CD14-positive monocyte (primary cell): ENCODE measurements around the gene CNTNAP2. TPM values are rescaled to one million over a fixed set of nuclear protein-coding genes. Genes with fewer than 3 reads are reported as not detected.

Source experiments
- DNase-seq, 3 donors: peaks; one replicate each; pipeline ENCODE4 v3.0.0-alpha.2; 2011 to 2022
- H2AFZ ChIP-seq: 2 replicates; pipeline ENCODE4 v1.6.0; 2012; ENCODE audit warnings: mild to moderate bottlenecking, low read depth, low read length, inconsistent platforms; ENCODE audit not compliant: insufficient read depth, poor library complexity, severe bottlenecking
- H3K27ac ChIP-seq, 2 donors: 1 replicate in 1 of 2; 2 replicates in 1 of 2; pipeline ENCODE4 v1.5.1; 2012 to 2013; ENCODE audit warnings: low read length in 2 of 2, control low read depth in 1 of 2, inconsistent platforms in 1 of 2, low read depth in 1 of 2, mild to moderate bottlenecking in 1 of 2
- H3K27me3 ChIP-seq, 2 donors: one replicate each; pipeline versions ENCODE4 v1.6.0 to v1.6.1; 2011 to 2013; ENCODE audit warnings: low read length in 2 of 2; ENCODE audit not compliant: control insufficient read depth in 2 of 2, insufficient read depth in 2 of 2
- H3K36me3 ChIP-seq, 2 donors: replicated peaks in 1 of 2; 1 replicate in 1 of 2; 2 replicates in 1 of 2; pipeline versions ENCODE4 v1.5.1 to v1.6.1; 2012 to 2013; ENCODE audit warnings: low read length in 2 of 2, control low read depth in 1 of 2, inconsistent platforms in 1 of 2, mild to moderate bottlenecking in 1 of 2; ENCODE audit not compliant: insufficient read depth in 2 of 2, control insufficient read depth in 1 of 2
- H3K4me1 ChIP-seq, 2 donors: 1 replicate in 1 of 2; 2 replicates in 1 of 2; pipeline versions ENCODE4 v1.5.1 to v1.6.1; 2012 to 2013; ENCODE audit warnings: low read length in 2 of 2, control low read depth in 1 of 2, inconsistent platforms in 1 of 2, mild to moderate bottlenecking in 1 of 2, moderate library complexity in 1 of 2; ENCODE audit not compliant: insufficient read depth in 2 of 2, control insufficient read depth in 1 of 2
- H3K4me2 ChIP-seq: replicated peaks from 2 replicates; pipeline ENCODE3; 2012; ENCODE audit warnings: low read length, moderate library complexity, mild to moderate bottlenecking; ENCODE audit not compliant: poor library complexity, severe bottlenecking; ENCODE audit errors: extremely low read depth
- H3K4me3 ChIP-seq, 3 experiments: fragments of 200-600 bp in 1 of 3; sonication (generic) in 1 of 3; replicated peaks in 1 of 3; 1 replicate in 2 of 3; 2 replicates in 1 of 3; pipeline ENCODE4 v1.5.1; 2011 to 2013; ENCODE audit warnings: low read length in 3 of 3, mild to moderate bottlenecking in 3 of 3, control low read depth in 2 of 3, low read depth in 2 of 3, inconsistent platforms in 1 of 3, moderate library complexity in 1 of 3
- H3K79me2 ChIP-seq: 2 replicates; pipeline ENCODE4 v1.6.0; 2012; ENCODE audit warnings: mild to moderate bottlenecking, control low read depth, inconsistent platforms, low read length, moderate library complexity; ENCODE audit not compliant: insufficient read depth
- H3K9ac ChIP-seq: 2 replicates; pipeline ENCODE4 v1.6.0; 2017; ENCODE audit warnings: low read length, mild to moderate bottlenecking; ENCODE audit not compliant: insufficient read depth, poor library complexity, severe bottlenecking
- H3K9me3 ChIP-seq, 2 donors: replicated peaks in 1 of 2; 1 replicate in 1 of 2; 2 replicates in 1 of 2; pipeline versions ENCODE4 v1.5.1 to v1.6.1; 2012 to 2013; ENCODE audit warnings: low read length in 2 of 2, control low read depth in 1 of 2; ENCODE audit not compliant: control insufficient read depth in 1 of 2, insufficient read depth in 1 of 2
- H4K20me1 ChIP-seq: 2 replicates; pipeline ENCODE4 v1.6.0; 2012; ENCODE audit warnings: mild to moderate bottlenecking, low read length, control low read depth, moderate library complexity; ENCODE audit not compliant: insufficient read depth
- H3K27ac Mint-ChIP-seq, 7 donors: one replicate each; pipeline ENCODE4 v1.8.0; 2020; ENCODE audit warnings: mild to moderate bottlenecking in 7 of 7, mixed read lengths in 7 of 7, moderate library complexity in 6 of 7, inconsistent platforms in 2 of 7
- H3K27me3 Mint-ChIP-seq, 3 donors: one replicate each; pipeline ENCODE4 v1.8.0; 2021 to 2022; ENCODE audit warnings: low read depth in 3 of 3, mild to moderate bottlenecking in 3 of 3, mixed read lengths in 3 of 3, moderate library complexity in 3 of 3, inconsistent platforms in 1 of 3
- H3K36me3 Mint-ChIP-seq, 2 donors: one replicate each; pipeline ENCODE4 v1.8.0; 2020; ENCODE audit warnings: mixed read lengths in 2 of 2, inconsistent platforms in 1 of 2, mild to moderate bottlenecking in 1 of 2
- H3K4me1 Mint-ChIP-seq: one replicate; pipeline ENCODE4 v1.8.0; 2020; ENCODE audit warnings: mild to moderate bottlenecking, mixed read lengths
- H3K4me3 Mint-ChIP-seq, 2 donors: one replicate each; pipeline ENCODE4 v1.8.0; 2020; ENCODE audit warnings: mild to moderate bottlenecking in 2 of 2, mixed read lengths in 2 of 2, moderate library complexity in 1 of 2
- H3K9me3 Mint-ChIP-seq, 7 donors: one replicate each; pipeline ENCODE4 v1.8.0; 2020 to 2022; ENCODE audit warnings: mixed read lengths in 7 of 7, mild to moderate bottlenecking in 6 of 7, moderate library complexity in 6 of 7, inconsistent platforms in 2 of 7
- CTCF ChIP-seq: fragments of 200-600 bp; IDR thresholded peaks from one replicate; pipeline ENCODE4 v1.8.0; 2022; ENCODE audit warnings: antibody characterized with exemption, mild to moderate bottlenecking
- WGBS: methylation state at CpG from one replicate; pipeline ENCODE4 v1.1.5; 2013; ENCODE audit warnings: missing lambda C conversion rate; ENCODE audit not compliant: insufficient coverage; 5-methylcytosine and 5-hydroxymethylcytosine counted together
- intact Hi-C, 2 donors: fragments of 100-400 bp; cut with micrococcal nuclease; formaldehyde crosslinking; loops; one replicate each; pipeline versions ENCODE4 v1.15.0 to v1.15.1; 2023
- polyA plus RNA-seq, 3 donors: library from polyadenylated mRNA; depleted of rRNA in 1 of 3; unstranded in 2 of 3; stranded (reverse) in 1 of 3; fragments of 300-500 nt in 2 of 3; fragments of >200 nt in 1 of 3; fragmentation: Illumina TruSeq in 2 of 3; gene quantifications; 1 replicate in 2 of 3; 2 replicates in 1 of 3; pipeline ENCODE4 v1.2.3, GENCODE V29; 2012 to 2021

Gene CNTNAP2
- polyA plus RNA-seq, 3 donors: 0.01 TPM; not detected in 2

- no peak overlapping the region for H2AFZ ChIP-seq
- no peak for DNase-seq
- 100% methylated on average over 1 of the region's 4 CpGs for WGBS
Measured at GRCh38 chr7:146321301-146321700, 204.7 kb downstream of the CNTNAP2 start.

GRCh38 chr7:146331369-146331768 lies 214.8 kb downstream of the CNTNAP2 start:
- Histone ChIP-seq H3K27ac (no peak overlapping the region), H3K4me1 (no peaks in the 10 kb centered on the region), H3K4me2 (no peak overlapping the region), H3K9me3 (peaks cover 11 to 21% of the 10 kb centered on the region in 2 donors), H3K4me3 (no peak overlapping the region), H3K27me3 (no peaks in the 10 kb centered on the region), H3K9ac (no peak overlapping the region), H3K79me2 (no peaks in the 10 kb centered on the region), H2AFZ (no peak overlapping the region), H3K36me3 (no peaks in the 10 kb centered on the region), H4K20me1 (no peaks in the 10 kb centered on the region)
- H3K36me3 Mint-ChIP-seq: no peaks in the 10 kb centered on the region
- H3K9me3 Mint-ChIP-seq: peaks cover 2 to 14% (median 5%) of the 10 kb centered on the region in 7 donors
- no peak overlapping the region for H3K4me3 Mint-ChIP-seq
- intact Hi-C loops: no loop called here
- no peak overlapping the region for H3K27ac Mint-ChIP-seq
- peaks cover 0 to 2% (median 0%) of the 10 kb centered on the region in 3 donors for H3K27me3 Mint-ChIP-seq
- WGBS: no CpG with 5 or more reads among the region's 1 CpG
- no peak for DNase-seq
- H3K4me1 Mint-ChIP-seq: no peaks in the 10 kb centered on the region
- TF ChIP-seq CTCF: no peak

More at GRCh38 chr7:146321301-146321700, 204.7 kb downstream of the CNTNAP2 start:
- H3K27ac Mint-ChIP-seq: no peak overlapping the region
- Histone ChIP-seq H3K9ac (no peak overlapping the region), H3K9me3 (peaks cover 0 to 7% of the 10 kb centered on the region in 2 donors), H3K27me3 (no peaks in the 10 kb centered on the region), H3K27ac (no peak overlapping the region), H3K79me2 (no peaks in the 10 kb centered on the region), H3K36me3 (no peaks in the 10 kb centered on the region), H4K20me1 (no peaks in the 10 kb centered on the region), H3K4me3 (no peak overlapping the region), H3K4me2 (no peak overlapping the region), H3K4me1 (no peaks in the 10 kb centered on the region)
- no peak overlapping the region for H3K4me3 Mint-ChIP-seq
- H3K4me1 Mint-ChIP-seq: no peaks in the 10 kb centered on the region
- intact Hi-C loops: no loop called here
- H3K27me3 Mint-ChIP-seq: peaks cover 0 to 5% (median 0%) of the 10 kb centered on the region in 3 donors
- no peaks in the 10 kb centered on the region for H3K36me3 Mint-ChIP-seq
- TF ChIP-seq CTCF: no peak
- peaks cover 0 to 4% (median 2%) of the 10 kb centered on the region in 7 donors for H3K9me3 Mint-ChIP-seq
